ENCODE results near the gene MFAP4. TPM values are rescaled to one million over a fixed set of nuclear protein-coding genes. Genes with fewer than 3 reads are reported as not detected.

Gene MFAP4
- total RNA-seq, 4 donors from 2014 or later = 79.0 to 170 (median 111) TPM

GRCh38 chr17:19333736-19334290 is 53.2 kb downstream of the MFAP4 start:
- no peak for DNase-seq (ENCODE audit: low spot score)
- ATAC-seq (ENCODE audit: low FRiP score) = no peak
- TF ChIP-seq CTCF (IDR thresholded peaks at IDR 0.05) = no peak

Small RNA genes lying within 50 kb of the gene (small RNA-seq; reads per million reads assigned to genes)
- gene MIR1180 (7.2 reads per million, percentile 84 among the genes with 10 or more reads in this experiment), gene RF00537 (not detected)

Other genes starting within 250 kb of the MFAP4 start
- gene EPN2, start 149.8 kb downstream of the MFAP4 start, total RNA-seq = 10 to 100 TPM; 26.0 to 45.9 (median 34.6) TPM
- 10 to 100 TPM in 3 of 4 donors, 1 to 10 TPM in 1; 8.0 to 27.4 (median 18.3) TPM for gene B9D1, start 24.5 kb downstream of the MFAP4 start, total RNA-seq
- gene MAPK7, start 8.7 kb downstream of the MFAP4 start, total RNA-seq = 10 to 100 TPM; 12.9 to 25.2 (median 21.9) TPM
- 1 to 10 TPM in 3 of 4 donors, under 1 TPM in 1; 0.44 to 3.0 (median 1.7) TPM for gene RNF112, start 24.0 kb upstream of the MFAP4 start, total RNA-seq
- gene SLC47A1, start 146.7 kb upstream of the MFAP4 start, total RNA-seq = 1 to 10 TPM in 3 of 4 donors, under 1 TPM in 1; 0.95 to 6.2 (median 5.6) TPM